ENCODE data around the gene TMPRSS13. TPM values are rescaled to one million over a fixed set of nuclear protein-coding genes. Genes with fewer than 3 reads are reported as not detected.
A peak's percentile ranks its signal among the peaks of the same experiment; 100 is the strongest.

The TMPRSS13 gene
- total RNA-seq, 3 donors from 2014 or later = 0.32 to 1.9 (median 0.72) TPM

DNA sequence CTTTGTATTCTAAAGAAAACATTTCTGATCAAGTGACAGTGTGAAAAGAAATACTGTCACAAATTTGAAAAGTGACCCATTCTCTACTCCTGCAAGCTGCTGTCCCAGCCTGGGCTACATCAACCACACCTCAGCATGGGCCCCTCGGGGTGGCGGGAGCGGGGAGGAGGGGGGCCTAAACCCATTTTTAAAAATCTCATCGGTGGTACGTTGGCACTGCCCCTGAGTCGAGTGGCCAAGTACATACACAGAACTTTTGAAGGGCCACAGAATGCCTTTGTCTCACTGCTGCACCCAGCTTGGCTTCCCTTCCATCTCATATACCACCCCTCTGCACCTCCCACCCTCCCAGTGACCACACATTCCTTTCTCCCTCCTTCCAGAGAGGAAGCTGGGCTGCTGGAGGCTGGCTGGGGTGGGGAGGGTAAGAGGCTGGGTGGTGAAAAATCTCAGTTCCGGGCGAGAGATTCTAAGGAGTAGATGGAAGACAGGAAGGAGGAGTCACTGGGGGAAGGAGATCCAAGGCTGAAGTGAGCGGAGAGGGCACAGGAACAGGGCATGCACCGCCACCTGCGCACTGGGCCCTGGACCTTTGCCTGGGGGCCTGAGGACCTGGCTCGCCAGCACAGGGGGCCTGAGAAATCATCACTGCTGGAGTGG lies 73.9 kb downstream of the TMPRSS13 start:
- DNase-seq = no peak
- H3K4me1 ChIP-seq (ENCODE audit: low read depth) = no peaks in the 10 kb centered on the region
- intact Hi-C loops (cut with DNase I, micrococcal nuclease) = no loop called here

DNA sequence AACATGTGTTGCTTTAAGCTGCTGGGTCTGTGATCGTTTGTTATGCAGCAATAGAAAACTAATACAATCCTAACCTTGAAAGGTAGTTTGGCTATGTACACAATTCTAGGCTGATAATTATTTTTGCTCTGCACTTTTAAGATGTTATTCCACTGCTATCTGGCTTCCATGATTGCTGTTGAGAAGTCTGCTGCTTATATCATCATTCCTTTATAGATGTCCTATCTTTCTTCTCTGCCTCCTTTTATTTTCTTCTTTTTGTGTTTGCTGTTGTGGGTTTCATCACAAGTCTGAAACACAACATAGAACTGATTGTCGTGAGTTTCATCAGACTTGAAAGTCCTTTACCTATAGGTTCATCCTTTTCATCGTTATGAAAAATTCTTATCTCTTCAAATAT lies 76.9 kb downstream of the TMPRSS13 start:
- Histone ChIP-seq H3K4me1 (ENCODE audit: low read depth) (no peaks in the 10 kb centered on the region), H3K4me3 (no peak overlapping the region), H3K36me3 (ENCODE audit: low read depth) (no peaks in the 10 kb centered on the region), H3K9me3 (no peaks in the 10 kb centered on the region)
- no peak for DNase-seq
- TF ChIP-seq, protein P1, sequence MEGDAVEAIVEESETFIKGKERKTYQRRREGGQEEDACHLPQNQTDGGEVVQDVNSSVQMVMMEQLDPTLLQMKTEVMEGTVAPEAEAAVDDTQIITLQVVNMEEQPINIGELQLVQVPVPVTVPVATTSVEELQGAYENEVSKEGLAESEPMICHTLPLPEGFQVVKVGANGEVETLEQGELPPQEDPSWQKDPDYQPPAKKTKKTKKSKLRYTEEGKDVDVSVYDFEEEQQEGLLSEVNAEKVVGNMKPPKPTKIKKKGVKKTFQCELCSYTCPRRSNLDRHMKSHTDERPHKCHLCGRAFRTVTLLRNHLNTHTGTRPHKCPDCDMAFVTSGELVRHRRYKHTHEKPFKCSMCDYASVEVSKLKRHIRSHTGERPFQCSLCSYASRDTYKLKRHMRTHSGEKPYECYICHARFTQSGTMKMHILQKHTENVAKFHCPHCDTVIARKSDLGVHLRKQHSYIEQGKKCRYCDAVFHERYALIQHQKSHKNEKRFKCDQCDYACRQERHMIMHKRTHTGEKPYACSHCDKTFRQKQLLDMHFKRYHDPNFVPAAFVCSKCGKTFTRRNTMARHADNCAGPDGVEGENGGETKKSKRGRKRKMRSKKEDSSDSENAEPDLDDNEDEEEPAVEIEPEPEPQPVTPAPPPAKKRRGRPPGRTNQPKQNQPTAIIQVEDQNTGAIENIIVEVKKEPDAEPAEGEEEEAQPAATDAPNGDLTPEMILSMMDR (IDR thresholded peaks at IDR 0.05) = no peak
- ATAC-seq = no peak
- intact Hi-C loops (cut with DNase I, micrococcal nuclease) = no loop called here

More for the DNA sequence above, 73.9 kb downstream of the TMPRSS13 start:
- no peak overlapping the region for H3K4me3 ChIP-seq
- no peaks in the 10 kb centered on the region for H3K36me3 ChIP-seq (ENCODE audit: low read depth)
- no peaks in the 10 kb centered on the region for H3K9me3 ChIP-seq
- TF ChIP-seq, protein P1 (IDR thresholded peaks at IDR 0.05) = no peak
- ATAC-seq = no peak

DNA sequence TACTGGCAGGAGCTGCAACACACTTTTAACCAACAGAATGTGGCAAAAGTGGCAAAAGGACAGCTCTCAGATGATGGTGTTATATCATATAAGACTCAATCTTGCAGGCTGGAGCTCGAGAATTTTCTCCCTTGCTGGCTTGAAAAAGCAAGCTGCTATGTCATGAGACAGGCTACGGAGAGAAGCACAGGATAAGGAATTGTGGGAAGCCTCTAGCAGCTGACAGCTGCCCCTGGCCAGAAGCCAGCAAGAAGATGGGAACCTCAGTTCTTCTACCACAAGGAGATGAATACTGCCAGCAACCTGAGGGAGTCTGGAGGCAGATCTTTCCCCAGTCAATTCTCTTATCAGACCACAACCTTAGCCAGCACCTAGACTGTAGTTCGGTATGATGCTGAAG lies 77.3 kb downstream of the TMPRSS13 start:
- no peak overlapping the region for H3K4me3 ChIP-seq
- TF ChIP-seq, protein P1 (IDR thresholded peaks at IDR 0.05) = no peak
- H3K4me1 ChIP-seq (ENCODE audit: low read depth) = no peaks in the 10 kb centered on the region
- H3K9me3 ChIP-seq = no peaks in the 10 kb centered on the region
- DNase-seq (no peak), ATAC-seq (no peak)
- intact Hi-C loops (cut with DNase I, micrococcal nuclease) = no loop called here
- H3K36me3 ChIP-seq (ENCODE audit: low read depth) = no peaks in the 10 kb centered on the region

DNA sequence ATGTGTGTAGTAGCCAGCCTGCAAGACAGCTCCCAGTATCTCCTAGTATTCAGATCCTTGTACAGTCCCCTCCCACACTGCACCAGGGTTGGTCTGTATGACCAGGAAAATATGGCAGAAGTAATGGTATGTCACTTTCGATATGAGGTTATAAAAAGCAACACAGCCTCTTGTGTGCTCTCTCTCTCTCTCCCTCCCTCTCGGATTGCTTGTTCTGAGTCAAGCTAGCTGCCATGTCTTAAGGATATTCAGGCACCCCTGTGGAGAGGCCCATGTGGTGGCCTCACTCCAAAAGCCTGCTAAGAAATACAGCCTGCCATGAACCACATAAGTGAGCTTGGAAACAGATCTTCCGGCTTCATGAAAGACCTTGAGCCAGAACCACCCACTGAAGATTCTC lies 78.1 kb downstream of the TMPRSS13 start:
- peak; percentile 62 for ATAC-seq
- Histone ChIP-seq H3K36me3 (ENCODE audit: low read depth) (no peaks in the 10 kb centered on the region), H3K4me3 (no peak overlapping the region), H3K9me3 (no peaks in the 10 kb centered on the region), H3K4me1 (ENCODE audit: low read depth) (no peaks in the 10 kb centered on the region)
- no peak for DNase-seq
- intact Hi-C loops (cut with DNase I, micrococcal nuclease) = no loop called here
- TF ChIP-seq, protein P1 (IDR thresholded peaks at IDR 0.05) = no peak

Other genes with a start within 250 kb of the TMPRSS13 start
- gene DSCAML1, start 132.2 kb downstream of the TMPRSS13 start, total RNA-seq = 1 to 10 TPM; 5.0 to 5.5 (median 5.3) TPM
- gene FXYD2, start 104.7 kb downstream of the TMPRSS13 start, total RNA-seq = 1 to 10 TPM; 1.2 to 9.1 (median 1.5) TPM
- 100 to 1,000 TPM in 1 of 3 donors, 10 to 100 TPM in 2; 10.2 to 246 (median 15.9) TPM for gene FXYD6, start 52.7 kb downstream of the TMPRSS13 start, total RNA-seq
- 10 to 100 TPM in 2 of 3 donors, 1 to 10 TPM in 1; 9.3 to 25.9 (median 12.5) TPM for gene IL10RA, start 57.0 kb upstream of the TMPRSS13 start, total RNA-seq
- gene TMPRSS4, start 147.7 kb upstream of the TMPRSS13 start, total RNA-seq = 100 to 1,000 TPM; 159 to 648 (median 243) TPM
- not detected for gene SMIM35, start 157.6 kb upstream of the TMPRSS13 start, total RNA-seq
- 1 to 10 TPM; 1.0 to 2.6 (median 1.2) TPM for gene SCN4B, start 223.4 kb upstream of the TMPRSS13 start, total RNA-seq
- gene SCN2B, start 247.2 kb upstream of the TMPRSS13 start, total RNA-seq = 1 to 10 TPM in 1 of 3 donors, under 1 TPM in 2; 0.23 to 3.7 (median 0.34) TPM

Data from mucosa of descending colon (tissue), 3 donors.